ENCODE data around the gene CLC.

Gene CLC

GRCh38 chr19:39684267-39684666 is 53.6 kb downstream of the CLC start:
- DNase-seq (ENCODE audit: low read depth), result no peak
- no peak for TF ChIP-seq CTCF (IDR thresholded peaks at IDR 0.05; ENCODE audit: control insufficient read depth, extremely low read depth, insufficient read depth)
- H3K4me3 ChIP-seq (ENCODE audit: low read depth, low read length), result no peak overlapping the region

- no peak for DNase-seq (ENCODE audit: low read depth)
- no peak for TF ChIP-seq CTCF (IDR thresholded peaks at IDR 0.05; ENCODE audit: control insufficient read depth, extremely low read depth, insufficient read depth)
- H3K4me3 ChIP-seq (ENCODE audit: low read depth, low read length), result no peak overlapping the region
These were observed 56.4 kb downstream of the CLC start for GRCh38 chr19:39681416-39681815.

Data from LNCaP clone FGC (cell line).